NCI-H446 (cell line): ENCODE results near the gene KIF5C.
A peak's percentile ranks its signal among the peaks of the same experiment; 100 is the strongest.

Experiments used
- DNase-seq, 2 experiments: peaks; one replicate each; lab custom pipeline; 2025; lab: John Stamatoyannopoulos, UW

KIF5C gene

DNA sequence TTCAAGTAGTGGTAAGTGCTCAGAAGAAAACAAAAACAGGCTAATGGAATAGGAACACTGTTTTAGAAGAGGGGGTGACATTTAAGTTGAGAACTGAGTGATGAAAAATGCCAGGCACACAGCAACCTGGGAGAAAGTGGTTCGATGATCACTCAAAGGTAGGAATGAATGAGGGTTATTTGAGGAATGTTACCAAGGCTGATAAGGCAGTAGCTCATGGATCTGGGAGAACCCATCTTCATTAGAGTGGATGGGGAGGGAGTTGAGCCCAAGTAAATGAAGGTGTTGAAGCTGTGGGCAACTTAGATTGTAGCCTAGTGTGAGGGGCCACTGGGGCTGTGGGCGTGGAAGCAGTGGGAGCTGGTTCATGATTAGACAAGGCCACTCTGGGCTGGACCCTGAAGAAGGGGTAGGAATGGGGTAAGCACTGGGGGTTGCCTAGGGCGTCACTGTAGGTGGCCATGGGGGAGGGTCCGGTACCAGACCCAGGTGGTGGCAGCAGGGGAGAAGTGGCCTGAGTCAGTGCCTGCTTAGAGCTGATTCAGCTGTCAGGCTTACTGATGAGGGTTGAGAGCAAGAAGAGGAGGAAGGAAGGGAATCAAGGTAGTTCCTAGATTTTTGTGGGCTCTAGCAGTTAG is 141.0 kb downstream of the KIF5C start:
- DNase-seq = no peak

- DNase-seq = peak; percentile 19 to 79
Measured at GRCh38 chr2:149017116-149017985, 142.3 kb downstream of the KIF5C start.

- DNase-seq = no peak
Measured at GRCh38 chr2:149018981-149019380, 144.0 kb downstream of the KIF5C start.

GRCh38 chr2:149019768-149020167 is 144.7 kb downstream of the KIF5C start:
- DNase-seq = no peak

DNA sequence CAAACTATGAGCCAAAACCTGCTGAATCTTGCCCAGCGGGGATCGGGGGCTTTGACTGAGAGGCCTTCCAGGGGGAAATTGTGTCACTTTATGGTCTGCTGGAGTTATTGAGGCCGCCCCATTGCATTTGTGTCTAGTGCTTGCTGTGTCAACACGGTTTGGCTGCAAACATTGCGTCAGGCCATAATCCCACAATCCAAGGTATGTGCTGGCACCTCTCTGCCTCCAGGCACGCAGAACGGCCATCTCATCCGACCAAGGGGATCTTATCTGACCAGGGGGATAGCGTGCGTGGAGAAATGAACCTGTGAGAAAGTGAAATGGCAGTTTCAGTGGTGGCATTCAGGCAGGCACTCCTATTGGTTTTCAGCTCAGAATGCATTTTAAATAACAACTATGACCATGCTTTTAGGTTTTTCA is 145.4 kb downstream of the KIF5C start:
- no peak for DNase-seq

DNA sequence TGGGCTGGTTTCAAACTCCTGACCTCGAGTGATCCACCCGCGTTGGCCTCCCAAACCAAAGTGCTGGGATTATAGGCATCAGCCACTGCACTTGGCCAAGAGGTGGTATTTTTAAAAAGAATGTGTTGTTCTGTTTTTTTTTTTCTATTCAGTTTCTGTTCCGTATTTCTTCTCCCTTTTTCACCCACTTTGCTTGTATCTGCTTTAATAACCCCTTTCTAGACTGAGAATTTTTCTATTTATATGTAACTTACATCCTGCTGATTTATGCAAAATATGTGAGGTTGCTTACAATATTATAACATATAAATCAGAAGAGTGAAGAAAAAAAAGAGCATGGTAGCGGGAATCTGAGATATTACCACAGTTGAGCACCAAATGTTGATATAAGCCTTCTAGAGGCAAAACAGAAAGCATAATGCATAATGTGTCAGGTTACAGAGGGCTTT is 146.3 kb downstream of the KIF5C start:
- DNase-seq = no peak

DNA sequence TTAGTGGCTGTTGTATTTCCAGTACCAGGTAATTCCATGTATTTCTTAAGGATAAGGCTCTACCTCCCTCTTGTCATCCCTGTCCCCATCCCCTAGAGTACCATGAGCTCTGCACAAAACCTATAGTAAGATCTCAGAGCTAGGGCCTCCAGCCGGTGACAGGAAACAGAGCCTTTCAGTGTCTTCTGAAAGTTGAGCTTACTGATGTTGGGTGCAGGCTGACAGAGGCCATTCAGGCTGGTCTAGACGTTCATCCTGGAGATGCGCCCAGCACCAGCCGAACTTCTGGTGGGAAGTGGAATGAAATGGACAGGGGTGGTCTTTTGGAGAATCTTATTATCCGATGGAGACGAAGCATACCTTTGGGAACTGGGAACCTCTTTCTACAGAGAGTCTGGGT is 146.7 kb downstream of the KIF5C start:
- no peak for DNase-seq

- DNase-seq = no peak
Measured at GRCh38 chr2:149023091-149023490, 148.1 kb downstream of the KIF5C start.

DNA sequence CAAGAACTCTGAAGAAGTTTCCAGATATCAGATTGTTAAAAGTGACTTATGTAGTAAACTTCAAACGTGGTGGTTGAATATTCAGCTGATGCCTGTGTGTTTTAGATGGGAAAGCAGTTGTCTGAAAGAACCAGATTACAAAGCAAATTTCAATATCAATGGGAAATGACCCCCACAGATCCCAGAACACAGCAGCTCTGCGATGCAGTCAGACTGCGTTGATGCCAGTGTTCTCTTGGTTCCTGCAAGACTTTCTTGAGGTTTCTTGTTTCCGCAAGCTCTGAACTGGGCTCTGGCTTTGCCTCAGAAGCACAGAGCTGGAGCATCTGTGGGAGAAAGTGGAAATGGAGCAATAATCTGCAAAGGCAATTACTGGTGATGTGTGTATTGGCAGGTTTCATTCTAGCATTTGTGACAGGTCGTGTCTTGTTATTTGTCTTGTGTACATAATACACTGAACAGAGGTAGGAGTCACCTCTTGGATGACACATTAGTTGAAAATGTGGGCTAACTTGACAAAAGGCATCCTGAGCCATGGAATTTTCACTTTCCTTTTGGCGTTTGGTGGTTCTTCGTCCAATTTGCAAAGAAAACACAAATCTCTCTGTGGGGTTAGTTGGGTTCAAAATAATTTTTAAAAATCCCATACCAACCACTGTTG is 152.7 kb downstream of the KIF5C start:
- no peak for DNase-seq

DNA sequence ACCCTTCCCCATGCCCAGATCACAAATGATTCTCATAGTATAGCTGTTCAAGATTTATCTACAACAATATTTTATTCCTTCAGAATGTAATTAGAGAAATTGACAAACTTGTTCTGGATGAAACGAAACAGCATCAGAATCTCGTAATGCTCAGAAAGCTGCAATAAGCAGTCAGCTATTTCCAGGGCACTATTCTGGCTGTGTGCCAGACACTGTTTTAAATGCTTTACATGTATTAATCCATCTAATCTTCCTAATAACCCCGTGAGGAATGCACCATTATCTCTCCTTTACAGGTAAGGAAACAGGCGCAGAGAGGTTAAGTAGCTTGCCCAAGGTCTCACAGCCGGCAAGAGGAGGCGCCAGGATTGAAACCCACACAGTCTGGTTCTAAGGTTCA is 153.3 kb downstream of the KIF5C start:
- DNase-seq = no peak

DNA sequence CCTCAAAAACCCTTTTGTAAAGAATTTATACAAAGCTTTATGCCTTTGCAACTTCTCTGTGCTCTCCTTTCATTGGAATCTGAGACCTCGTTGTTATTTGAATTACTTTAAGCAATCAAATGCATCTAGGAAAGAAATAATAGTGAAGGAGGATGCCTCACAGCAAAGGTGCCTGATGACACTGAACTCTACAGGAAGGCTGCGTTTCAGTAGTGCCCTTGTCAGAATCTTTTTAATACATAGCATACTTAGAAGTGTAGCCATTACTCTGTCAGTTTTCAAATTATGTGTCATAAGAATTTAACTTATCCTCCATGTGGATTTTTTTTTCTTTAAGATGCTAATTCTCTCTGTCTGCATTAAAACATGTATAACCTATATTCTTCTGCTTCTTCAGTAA is 153.9 kb downstream of the KIF5C start:
- DNase-seq = no peak

DNA sequence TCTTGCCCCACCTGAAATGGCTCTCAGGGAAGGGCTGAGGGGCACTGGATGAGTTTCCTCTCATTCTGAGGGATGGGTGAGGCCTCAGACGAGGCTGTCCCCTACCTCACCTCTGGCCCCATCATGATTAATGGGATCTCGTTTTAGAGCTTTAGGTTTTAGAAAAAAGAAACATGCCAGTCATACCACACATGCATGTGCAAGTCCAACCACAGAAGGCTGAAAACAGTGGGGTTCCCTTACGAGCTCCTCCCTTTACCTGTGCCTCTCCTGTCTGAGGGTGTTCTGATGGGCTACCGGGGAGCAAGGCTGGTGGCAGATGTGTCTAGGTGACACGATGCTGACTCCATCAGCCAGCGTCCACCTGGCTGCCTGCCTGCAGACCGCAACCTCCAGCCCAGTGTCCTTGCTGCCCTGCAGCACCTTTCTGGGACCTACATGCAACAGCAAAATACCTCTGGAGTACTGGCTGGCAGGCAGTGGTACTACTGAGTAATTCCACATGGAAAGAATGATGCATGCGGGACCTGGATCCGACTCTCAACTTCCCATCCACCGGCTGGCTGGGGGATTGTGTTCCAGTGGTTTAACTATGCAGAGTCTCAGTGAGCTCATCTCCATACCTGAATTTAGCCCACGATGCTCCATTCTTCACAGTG is 154.4 kb downstream of the KIF5C start:
- DNase-seq = no peak

DNA sequence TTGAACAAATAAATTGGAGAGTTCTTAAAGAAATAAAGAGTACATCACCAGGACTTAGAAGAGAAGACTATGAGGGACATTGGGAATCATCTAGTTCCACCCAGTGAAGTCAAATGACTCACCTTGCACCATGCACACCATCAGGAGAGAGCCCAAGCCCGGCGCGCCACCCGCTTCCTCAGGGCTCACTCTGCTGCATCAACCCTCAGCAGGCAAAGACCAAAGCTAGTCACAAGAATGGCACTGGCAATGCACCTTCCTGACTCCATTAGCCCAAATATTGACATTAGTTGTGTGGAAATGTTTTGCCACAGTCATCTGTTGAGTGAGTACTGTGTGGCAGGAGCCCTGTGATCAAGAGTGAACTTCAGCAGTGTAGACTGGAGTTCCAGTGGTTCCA is 156.4 kb downstream of the KIF5C start:
- no peak for DNase-seq

DNA sequence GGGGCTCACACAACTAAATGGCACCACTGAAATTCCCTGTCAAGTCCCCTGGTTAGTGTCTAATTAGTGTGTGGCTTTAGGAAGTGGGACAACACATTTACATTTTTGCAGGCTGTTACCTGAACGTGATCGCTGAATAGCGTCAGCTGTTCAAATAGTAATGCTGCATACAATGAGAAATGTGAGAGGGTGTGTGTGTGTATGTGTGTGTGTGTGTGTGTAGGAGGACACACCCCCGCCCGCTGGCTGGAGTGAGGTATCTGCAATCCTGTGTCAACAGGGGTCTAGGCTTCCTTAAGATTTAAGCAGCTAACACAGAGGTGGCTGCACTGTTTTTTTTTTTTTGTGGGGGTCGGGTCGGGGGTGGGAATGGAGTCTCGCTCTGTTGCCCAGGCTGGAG is 158.7 kb downstream of the KIF5C start:
- no peak for DNase-seq

DNA sequence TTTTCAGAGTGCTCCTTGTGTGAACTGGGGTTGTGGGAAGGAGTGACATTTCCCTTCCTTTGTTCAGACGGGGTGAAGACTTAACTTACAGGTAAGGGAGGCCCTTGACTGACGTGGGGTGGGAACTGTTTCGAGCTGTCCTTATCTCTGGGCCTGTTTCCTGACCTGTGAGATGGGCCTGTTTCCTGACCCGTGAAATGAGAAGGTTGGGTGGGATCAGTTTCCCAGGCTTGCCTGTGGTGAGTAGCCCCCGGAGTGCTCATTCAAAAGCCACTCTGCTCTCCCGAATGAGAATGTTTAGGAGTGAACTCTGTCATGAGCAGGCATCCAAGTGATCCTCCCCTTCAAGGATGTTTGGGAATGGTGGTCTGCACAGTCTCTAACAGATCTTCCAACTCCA is 159.4 kb downstream of the KIF5C start:
- DNase-seq = no peak

GRCh38 chr2:149036507-149037293 is 161.7 kb downstream of the KIF5C start:
- no peak for DNase-seq

DNA sequence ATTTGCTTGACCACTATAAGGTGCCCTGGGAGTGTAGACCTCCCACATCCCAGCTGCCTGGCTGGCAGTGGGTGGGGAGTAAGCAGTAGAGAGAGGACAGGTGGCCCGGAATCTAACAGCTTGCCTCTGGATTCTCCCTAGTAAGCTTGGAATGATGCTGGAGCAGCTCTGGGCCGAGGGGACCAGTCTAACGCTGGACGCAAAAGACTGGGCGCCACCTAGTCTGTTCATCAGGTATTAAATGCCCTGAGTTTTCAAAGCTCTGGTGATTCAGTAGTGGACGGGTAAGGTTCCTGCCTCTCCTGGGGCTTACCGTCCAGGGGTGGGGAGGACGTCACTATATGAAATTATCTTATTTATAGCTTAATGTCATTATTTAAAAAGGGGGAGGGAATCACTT is 162.8 kb downstream of the KIF5C start:
- no peak for DNase-seq

DNA sequence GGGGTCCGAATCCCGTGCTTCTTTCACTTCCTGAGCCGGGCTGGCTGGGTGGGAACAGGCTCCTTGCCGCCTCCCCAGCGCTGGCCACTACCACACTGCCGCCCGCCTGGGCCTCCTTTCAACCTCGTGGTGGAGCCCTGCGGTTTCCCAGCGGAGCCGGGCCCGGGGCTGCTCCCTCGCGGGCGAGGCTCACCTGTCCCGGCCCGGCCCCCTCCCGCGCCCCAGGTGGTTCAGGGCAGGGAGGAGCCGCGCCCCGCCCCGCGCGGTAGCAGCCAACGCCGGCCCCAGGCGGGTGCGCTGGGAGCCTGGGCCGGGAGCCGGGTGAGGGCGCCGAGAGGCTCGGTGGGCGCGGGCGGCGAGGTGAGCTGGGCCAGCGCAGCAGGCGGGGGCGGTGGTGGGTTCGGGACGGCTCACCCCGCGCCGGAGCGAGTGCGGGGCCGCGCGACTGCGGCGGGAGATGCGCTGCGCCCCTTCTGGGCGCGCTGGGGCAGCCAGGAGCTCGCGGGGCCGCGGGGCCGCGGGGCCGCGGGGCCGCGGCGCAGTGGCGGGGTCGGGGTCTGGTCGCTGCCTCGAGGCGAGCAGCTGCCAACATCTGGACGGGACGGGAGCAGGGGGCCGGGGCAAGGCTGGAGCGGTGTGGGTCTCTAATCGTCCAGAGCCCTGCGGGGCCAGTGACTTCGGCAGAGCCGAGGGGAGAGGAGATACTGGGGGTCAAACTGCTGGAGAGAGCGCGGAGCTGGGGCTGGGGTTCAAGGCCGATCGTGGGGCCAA is 163.6 kb downstream of the KIF5C start, which contains the start of gene LYPD6B:
Gene LYPD6B (plus strand): TSS at position 258 of the 771 bp plus-strand sequence. CDS start 92,250 bp downstream, outside the sequence.
- DNase-seq = no peak

DNA sequence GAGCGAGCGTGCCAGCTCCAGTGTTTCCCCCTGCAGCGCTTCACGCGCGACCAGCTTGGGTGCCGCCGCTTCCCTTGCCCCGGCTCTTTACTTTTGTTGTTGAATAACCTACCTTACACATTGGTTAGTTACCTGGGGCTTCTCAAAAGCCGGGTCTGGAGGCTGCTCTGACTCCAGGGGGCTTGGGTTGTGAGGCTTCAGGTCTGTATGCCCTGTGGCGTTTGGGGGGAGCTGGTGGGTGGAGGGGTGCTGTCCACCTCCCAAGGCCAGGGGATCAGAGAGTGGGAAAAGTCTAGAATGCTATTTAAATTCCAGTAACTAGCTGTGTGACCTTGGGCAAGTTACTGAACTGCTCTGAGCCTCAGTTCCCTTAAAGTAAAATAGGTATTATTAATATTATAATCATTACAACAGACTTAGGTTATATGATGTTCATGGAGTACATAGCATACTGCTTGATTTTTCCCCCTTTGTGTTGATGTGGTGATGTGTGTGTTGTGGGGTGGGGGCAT is 164.2 kb downstream of the KIF5C start:
- no peak for DNase-seq

DNA sequence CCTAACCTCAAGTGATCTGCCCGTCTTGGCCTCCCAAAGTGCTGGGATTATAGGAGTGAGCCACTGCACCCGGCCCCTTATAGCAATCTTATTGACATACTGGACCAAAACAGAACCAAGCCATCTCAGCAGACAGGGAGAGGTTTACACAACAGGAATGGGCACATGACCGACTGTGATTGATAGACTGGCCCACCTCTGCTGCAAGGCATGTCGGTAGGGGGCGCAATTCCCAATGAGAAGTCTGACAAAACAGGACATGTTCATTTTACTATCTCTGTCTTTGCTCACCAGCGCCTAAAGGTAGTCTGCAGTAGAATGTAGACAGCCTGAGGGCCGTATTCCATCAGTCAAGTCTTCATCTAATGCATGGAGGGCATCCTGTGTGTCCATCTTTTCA is 165.4 kb downstream of the KIF5C start:
- peak in 1 of 2 experiments; percentile 15 for DNase-seq
